GM12873 (cell line): ENCODE measurements around the gene EFEMP1.

ENCODE experiments used
- TF ChIP-seq, protein P1 (sequence below): IDR thresholded peaks from 2 replicates; pipeline ENCODE4 v1.5.1; 2012; ENCODE audit warnings: low read depth, mild to moderate bottlenecking, moderate library complexity, low read length, control low read depth; ENCODE audit not compliant: insufficient read depth; ENCODE audit errors: missing control alignments

Gene EFEMP1

GRCh38 chr2:55887901-55888624, 35.5 kb downstream of the EFEMP1 start:
- TF ChIP-seq, protein P1, sequence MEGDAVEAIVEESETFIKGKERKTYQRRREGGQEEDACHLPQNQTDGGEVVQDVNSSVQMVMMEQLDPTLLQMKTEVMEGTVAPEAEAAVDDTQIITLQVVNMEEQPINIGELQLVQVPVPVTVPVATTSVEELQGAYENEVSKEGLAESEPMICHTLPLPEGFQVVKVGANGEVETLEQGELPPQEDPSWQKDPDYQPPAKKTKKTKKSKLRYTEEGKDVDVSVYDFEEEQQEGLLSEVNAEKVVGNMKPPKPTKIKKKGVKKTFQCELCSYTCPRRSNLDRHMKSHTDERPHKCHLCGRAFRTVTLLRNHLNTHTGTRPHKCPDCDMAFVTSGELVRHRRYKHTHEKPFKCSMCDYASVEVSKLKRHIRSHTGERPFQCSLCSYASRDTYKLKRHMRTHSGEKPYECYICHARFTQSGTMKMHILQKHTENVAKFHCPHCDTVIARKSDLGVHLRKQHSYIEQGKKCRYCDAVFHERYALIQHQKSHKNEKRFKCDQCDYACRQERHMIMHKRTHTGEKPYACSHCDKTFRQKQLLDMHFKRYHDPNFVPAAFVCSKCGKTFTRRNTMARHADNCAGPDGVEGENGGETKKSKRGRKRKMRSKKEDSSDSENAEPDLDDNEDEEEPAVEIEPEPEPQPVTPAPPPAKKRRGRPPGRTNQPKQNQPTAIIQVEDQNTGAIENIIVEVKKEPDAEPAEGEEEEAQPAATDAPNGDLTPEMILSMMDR = no peak

- TF ChIP-seq, protein P1 = no peak
Observed at GRCh38 chr2:55887351-55887750, 36.2 kb downstream of the EFEMP1 start.

GRCh38 chr2:55885944-55886281, 37.7 kb downstream of the EFEMP1 start:
- TF ChIP-seq, protein P1 = no peak

DNA sequence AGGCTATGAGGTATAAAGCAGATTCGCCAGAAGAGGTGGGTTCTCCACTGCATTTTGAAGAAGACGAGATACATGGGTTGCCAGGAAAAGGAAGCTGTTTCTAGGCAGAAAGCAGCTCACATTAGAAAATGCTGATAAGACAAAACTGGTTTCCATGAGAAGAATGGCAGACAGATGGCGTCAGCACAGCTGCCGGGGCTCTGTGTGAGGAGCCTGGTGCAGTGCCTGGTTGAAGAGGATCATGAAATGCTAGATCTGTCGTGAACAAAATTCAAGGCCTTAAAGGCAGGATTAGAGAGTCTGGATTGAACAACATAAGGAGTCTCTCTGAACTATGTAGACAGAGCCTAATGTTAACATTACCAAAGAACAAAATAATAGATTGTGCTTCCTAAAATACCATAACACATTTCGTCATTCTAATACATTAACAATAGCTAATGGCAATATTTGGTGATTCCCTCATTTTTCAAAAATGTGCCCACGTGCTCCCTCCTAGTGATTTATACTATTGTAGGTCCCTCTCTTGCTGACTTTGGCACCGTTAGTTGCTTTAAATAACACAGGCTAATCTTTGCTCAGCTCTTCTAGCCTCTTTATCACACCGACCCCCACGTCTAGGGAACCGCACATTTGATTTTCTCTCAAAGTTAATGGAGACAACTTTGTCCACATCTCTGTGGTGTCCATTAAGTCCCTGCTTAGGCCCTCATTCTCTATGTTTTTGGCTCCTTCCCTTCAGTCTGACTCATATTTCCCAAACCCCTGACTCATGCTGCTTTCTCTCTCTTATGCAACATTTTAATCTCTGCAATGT, 38.2 kb downstream of the EFEMP1 start:
- TF ChIP-seq, protein P1 = no peak

- TF ChIP-seq, protein P1 = no peak
Observed at GRCh38 chr2:55883829-55884228, 39.8 kb downstream of the EFEMP1 start.

DNA sequence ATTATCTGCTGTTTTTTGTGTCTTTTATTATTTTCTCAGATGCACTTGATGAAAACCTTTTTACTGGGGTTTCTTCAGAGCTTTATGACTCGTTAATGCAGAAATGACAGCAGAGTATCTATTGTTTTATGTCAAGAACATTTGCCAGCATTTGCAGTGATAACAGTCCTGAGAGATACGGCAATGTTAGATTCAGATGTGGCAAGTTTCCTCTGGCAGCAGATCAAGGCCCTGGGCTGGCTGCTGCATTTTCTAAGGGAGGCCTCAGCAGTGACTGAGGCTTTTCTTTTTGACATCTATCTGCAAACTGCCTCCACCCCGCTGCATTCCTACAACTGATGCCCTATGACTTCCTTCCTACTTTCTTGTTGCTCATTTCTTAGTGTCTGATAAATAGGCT, 40.2 kb downstream of the EFEMP1 start:
- TF ChIP-seq, protein P1 = no peak

DNA sequence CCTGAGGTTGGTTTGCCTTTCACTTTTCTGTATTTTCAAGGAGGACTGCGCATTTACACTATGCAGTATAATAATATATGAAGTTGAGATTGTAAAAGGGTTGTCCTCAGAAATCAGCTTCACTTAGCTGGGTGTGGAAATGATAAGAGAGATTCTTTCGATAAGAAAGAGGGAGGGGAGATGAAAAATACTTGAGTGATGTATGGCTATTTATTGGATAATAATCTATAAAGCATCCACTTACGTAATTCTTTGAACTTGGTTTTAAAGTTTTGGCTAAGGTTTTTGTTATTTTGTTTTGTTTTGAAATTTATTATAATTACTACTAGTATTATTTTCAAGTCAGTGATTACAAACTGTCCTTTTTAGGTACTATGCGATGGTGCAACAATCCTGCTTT, 40.6 kb downstream of the EFEMP1 start:
- TF ChIP-seq, protein P1 = no peak
